Thyroid gland (tissue), 4 donors: ENCODE measurements around the gene SDR42E1.

Experiments used
- POLR2A ChIP-seq, 2 donors: fragments of 450-650 bp; IDR thresholded peaks; one replicate each; pipeline ENCODE4 v1.6.1; 2017; ENCODE audit warnings: antibody characterized with exemption in 2 of 2, mild to moderate bottlenecking in 2 of 2, moderate library complexity in 1 of 2
- TF ChIP-seq, protein P1 (sequence below), 6 experiments: fragments of 200-600 bp in 3 of 6; fragments of 450-650 bp in 3 of 6; sonication (generic) in 3 of 6; IDR thresholded peaks; one replicate each; pipeline ENCODE4 v1.5.1; 2016 to 2019; ENCODE audit warnings: antibody characterized with exemption in 6 of 6, mild to moderate bottlenecking in 2 of 6, inconsistent platforms in 1 of 6, moderate library complexity in 1 of 6

DNA sequence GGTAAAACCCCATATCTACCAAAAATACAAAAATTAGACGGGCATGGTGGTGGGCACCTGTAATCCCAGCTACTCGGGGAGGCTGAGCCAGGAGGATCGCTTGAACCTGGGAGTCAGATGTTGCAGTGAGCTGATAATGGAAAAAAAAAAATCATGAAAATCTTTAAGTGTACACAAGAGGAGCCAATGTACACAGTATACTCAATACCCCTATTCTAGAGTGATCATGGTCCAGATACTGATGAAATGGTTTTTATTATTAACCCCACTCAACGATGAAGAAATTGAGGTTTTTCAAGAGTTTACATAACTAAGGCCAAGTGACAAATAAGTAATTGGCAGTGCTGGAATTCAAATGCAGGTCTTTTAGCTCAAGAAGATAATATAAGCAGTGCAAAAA lies 35.3 kb upstream of the SDR42E1 start:
- TF ChIP-seq, protein P1, sequence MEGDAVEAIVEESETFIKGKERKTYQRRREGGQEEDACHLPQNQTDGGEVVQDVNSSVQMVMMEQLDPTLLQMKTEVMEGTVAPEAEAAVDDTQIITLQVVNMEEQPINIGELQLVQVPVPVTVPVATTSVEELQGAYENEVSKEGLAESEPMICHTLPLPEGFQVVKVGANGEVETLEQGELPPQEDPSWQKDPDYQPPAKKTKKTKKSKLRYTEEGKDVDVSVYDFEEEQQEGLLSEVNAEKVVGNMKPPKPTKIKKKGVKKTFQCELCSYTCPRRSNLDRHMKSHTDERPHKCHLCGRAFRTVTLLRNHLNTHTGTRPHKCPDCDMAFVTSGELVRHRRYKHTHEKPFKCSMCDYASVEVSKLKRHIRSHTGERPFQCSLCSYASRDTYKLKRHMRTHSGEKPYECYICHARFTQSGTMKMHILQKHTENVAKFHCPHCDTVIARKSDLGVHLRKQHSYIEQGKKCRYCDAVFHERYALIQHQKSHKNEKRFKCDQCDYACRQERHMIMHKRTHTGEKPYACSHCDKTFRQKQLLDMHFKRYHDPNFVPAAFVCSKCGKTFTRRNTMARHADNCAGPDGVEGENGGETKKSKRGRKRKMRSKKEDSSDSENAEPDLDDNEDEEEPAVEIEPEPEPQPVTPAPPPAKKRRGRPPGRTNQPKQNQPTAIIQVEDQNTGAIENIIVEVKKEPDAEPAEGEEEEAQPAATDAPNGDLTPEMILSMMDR (IDR thresholded peaks at IDR 0.05): no peak
- no peak for TF ChIP-seq POLR2A (IDR thresholded peaks at IDR 0.05)
